HG03571 (cell line): ENCODE data around the gene TK2.
"Not testable (repeated sequence)": the region's sequence is repeated elsewhere in the genome, so short reads cannot be mapped to it uniquely, and the experiment has no call there.

Source experiments
- ATAC-seq: cut with Tn5 transposase; IDR thresholded peaks from one replicate; pipeline ENCODE4 v1.9.1; 2021; ENCODE audit not compliant: unreplicated experiment

TK2 gene

DNA sequence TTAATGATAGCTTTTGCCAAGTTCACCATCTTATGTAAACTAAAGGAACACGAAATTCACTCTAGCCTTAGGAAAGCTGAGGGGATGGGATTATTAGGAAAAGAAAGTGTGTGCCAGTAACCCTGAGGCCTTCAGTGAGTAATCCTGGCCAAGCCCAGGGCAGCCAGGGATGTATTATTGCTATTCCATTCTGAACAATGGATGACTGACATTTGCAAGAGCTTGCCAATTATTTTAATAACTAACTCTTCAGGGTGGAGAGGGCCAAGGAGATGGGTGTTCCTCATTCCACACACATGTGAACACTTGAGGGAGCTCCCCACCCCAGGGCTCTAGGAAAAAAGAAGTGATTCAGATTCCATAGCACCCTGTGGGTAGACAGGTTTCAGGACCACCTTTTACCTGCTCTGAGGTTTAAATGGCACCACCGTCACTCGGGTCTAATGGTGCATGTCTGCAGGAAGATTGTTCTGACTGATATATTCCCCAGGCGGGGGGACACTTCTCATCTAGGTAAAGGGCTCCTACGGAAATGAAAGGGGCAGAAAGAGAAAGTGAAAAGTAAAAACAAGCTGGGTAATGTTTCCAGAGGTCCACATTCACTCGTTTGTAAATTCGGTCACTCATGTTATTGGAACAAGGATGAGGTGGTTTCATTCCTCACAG lies 41.5 kb downstream of the TK2 start:
- ATAC-seq = no peak

DNA sequence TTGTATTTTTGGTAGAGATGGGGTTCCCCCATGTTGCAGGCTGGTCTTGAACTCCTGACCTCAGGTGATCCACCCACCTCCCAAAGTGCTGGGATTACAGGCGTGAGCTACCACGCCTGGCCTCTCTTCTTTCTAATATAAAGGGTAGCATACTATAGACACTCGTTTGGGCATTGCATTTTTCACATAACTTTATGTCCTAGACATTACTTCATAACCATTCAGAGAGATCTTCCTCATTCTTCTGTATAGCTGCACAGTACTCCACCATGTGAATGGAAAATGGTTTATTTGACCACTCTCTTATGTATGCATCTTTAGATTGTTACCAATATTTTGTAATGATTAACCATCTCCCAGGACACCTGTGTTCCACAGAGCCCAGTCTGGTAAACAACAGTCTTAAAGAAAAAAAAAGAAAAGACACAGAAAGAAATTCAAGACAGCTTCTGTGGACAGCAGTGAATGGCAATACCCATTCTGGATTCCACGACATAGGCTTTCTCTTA lies 42.1 kb downstream of the TK2 start:
- ATAC-seq = no peak

DNA sequence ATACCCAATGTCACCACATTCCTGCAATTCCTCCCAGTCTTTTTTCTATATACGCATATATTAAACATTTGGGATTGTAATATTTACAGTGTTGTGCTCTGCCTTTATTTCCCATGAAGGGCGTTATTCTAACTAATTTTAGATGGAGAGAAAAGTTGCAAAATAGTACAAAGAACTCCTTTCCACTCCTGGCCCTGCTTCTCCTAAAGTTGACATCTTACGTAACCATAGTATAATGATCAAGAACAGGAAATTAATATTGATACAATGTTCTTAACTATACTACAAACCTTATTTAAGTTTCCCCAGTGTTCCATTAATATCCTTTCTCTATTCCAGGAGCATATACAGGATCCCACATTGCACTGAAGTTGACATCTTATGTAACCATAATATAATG lies 46.3 kb downstream of the TK2 start:
- no peak for ATAC-seq

DNA sequence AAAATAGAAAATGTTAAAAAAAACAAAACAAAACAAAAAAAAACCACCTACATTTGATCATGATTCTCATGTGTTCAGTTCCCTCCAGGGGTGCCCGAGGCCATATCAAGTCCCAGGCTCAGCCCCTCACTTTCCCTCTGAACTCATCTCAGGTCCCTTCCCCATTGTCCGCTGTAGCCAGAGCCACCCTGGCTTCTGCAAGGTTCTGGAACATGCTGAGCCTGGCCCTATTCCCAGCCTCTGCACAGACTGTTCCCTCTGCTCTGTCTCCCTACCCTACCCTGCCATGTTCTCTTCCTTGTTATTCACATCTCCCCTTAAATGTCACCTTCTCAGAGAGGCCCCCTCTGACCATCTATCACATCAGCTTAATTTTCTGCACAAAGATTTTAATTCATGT lies 46.9 kb downstream of the TK2 start:
- ATAC-seq = no peak

DNA sequence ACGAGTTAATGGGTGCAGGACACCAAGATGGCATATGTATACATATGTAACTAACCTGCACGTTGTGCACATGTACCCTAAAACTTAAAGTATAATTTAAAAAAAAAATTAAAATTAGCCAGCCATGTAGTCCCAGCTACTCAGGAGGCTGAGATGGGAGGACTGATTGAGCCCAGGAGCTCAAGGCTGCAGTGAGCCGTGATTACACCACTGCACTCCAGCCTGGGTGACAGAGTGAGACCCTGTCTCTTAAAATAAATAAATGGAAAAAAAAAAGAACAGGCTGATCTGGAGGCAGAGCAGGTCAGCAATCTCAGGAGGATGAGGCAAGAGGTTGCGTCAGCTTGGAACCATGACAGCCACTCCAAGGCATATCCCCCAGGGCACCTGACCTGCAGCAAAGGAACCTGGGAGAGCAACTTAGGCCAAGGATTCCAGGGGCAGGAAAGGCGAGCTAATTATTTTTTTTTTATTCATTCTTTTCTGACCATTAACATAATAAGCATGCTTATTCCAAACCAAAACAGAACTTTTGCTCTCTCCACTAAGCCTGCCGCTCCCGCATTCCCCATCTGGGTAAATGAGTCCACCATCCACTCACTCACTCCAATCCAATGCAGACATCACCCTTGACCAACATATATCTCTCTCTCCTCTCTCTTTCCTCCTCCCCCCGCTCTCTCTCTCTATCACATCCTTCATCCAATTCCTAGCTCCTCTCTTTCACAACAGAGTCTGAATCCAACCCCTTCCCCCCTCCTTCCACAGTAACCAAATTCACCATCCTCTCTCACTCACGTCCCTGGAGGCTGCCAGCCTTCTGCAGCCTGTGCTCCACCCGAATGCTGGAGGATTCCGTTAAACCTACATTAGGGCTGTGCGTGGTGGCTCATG lies 47.7 kb downstream of the TK2 start:
- no peak for ATAC-seq

DNA sequence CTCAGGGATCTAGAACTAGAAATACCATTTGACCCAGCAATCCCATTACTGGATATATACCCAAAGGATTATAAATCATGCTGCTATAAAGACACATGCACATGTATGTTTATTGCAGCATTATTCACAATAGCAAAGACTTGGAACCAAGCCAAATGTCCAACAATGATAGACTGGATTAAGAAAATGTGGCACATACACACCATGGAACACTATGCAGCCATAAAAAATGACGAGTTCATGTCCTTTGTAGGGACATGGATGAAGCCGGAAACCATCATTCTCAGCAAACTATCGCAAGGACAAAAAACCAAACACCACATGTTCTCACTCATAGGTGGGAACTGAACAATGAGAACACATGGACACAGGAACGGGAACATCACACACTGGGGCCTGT lies 48.4 kb downstream of the TK2 start:
- ATAC-seq = not testable (repeated sequence)

DNA sequence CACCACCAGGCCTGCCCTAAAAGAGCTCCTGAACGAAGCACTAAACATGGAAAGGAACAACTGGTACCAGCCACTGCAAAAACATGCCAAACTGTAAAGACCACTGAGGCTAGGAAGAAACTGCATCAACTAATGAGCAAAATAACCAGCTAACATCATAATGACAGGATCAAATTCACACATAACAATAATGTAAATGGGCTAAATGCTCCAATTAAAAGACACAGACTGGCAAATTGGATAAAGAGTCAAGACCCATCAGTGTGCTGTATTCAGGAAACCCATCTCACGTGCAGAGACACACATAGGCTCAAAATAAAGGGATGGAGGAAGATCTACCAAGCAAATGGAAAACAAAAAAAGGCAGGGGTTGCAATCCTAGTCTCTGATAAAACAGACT lies 52.0 kb downstream of the TK2 start:
- ATAC-seq = not testable (repeated sequence)

DNA sequence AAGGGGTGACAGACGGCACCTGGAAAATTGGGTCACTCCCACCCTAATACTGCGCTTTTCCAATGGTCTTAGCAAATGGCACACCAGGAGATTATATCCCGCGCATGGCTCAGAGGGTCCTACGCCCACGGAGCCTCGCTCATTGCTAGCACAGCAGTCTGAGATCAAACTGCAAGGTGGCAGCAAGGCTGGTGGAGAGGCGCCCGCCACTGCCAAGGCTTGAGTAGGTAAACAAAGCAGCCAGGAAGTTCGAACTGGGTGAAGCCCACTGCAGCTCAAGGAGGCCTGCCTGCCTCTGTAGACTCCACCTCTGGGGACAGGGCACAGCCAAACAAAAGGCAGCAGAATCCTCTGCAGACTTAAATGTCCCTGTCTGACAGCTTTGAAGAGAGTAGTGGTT lies 53.7 kb downstream of the TK2 start:
- ATAC-seq = not testable (repeated sequence)

DNA sequence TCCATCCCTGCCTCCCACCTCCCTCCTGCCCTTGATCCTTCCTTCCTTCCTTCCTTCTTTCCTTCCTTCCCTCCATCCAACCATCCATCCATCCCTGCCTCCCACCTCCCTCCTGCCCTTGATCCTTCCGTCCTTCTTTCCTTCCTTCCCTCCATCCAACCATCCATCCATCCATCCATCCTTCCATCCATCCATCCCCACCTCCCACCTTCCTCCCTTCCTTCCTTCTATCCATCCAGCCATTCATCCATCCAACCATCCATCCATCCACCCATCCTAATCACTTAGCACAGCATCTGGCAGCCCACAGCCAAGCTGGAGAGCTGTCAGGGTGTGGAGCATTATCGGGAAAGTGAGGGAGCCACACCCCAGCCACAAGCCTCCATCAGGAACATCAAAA lies 54.5 kb downstream of the TK2 start:
- no peak for ATAC-seq

DNA sequence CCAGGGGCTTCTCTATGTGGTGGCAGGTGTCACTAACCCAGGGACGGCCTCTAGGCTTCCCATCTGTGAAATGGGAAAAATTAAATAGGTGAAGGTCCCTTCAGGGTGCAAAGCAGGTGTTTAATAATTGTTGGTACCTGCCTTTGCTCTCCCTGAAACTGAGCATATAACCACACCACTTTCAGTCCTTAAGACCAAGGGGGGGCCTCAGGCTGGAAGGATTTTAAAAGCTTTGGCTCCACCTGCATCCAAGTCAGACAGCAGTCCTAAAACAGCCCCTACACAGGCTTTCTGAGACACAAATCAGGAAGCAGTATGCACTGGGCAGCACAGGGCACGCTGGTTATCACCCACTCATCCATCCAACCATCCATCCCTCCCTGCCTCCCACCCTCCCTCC lies 55.0 kb downstream of the TK2 start:
- no peak for ATAC-seq

DNA sequence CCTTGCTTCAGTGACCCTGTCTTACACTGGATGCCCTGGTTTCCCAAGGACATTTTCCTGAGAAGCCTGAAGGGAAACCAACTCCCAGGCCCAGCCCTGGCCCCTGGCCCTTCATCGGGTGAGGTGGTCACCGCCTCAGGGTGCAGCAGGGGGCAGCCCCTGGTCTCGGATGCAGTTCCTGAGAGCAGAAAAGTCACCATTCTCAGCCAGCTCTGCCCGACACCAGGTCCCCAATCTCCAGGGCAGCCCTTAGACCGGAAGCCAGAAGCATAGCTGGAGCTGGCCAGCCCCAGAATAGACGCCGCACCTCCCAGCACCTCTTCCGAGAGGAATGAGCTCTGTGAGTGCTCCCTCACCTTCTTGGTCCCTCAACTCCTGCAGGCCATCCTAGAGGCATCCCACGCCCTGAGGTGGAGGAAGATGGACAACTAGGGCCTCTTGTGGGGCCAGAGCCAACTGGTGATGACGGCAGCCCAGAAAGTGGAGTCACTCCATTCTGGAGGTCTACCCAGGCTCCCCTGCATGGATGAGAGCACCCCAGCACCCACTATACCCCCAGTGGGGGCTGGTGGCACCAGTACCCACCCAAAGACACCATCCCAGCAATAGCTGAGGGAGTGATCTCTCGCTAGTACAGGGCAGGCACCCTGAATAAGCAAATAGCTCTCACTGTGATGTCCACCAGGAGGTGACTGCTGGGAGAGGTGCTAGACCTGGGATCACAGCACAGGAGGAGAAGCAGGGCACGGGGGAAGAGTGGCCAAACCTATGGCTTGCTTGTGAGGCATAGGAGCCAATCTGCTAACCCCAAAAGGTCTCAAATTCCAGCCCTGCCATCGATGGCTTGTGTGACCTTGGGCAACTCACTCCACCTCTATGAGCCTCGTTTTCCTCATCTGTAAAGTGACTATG lies 56.2 kb downstream of the TK2 start:
- no peak for ATAC-seq

DNA sequence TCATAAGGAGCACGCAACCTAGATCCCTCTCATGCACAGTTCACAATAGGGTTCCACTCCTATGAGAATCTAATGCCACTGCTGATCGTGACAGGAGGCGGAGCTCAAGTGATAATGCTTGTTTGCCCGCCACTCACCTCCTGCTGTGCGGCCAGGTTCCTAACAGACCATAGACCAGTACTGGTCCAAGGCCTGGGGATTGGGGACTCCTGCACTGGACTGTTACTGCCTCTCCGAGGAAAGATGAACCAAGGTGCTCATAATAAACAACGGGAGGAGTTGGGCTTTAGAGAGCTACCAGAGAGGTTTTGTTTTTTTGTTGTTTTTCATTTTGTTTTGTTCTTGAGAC lies 58.2 kb downstream of the TK2 start:
- ATAC-seq = no peak

DNA sequence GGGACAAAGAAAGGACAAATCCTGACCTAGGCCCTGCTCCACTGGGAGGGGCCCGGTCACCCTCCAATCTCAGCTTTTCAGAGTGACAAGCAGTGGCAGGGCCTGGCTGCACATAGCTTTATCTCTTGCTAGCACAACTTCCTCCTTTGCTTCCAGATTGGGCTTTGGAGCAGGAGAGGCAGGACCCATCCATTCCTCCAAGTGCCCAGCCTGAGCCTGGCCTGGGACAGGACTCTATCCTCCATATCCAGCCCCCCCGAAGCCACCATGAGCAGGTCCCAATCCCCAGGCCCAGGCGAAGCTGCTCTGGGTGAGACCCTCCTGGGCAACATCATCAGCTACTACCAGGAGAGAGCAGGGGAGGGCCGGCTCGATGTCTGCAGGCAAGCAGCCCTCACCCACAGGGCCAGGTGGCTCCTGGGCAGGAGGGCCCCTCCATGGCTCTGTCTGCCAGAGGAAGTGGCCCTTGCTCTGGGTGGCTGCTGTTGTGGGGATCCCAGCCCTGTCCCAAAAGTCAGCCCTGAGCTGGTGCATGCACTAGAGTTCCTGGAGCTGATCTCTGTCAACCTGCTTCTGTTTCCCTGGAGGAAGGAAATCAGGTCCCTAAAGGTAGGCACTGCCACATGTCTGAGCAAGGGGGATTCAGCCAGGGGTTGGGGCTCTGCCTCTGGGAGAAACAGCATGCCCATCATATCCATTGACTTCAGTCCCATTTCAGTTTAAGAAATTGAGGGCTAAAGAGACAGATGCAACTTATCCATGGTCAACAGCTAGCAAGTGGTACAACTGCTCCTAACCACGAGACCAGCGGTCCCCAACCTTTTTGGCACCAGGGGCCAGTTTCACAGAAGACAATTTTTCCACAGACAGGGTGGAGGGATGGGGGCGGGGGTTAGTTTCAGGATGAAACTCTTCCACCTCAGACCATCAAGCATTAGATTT lies 58.9 kb downstream of the TK2 start:
- ATAC-seq = no peak

DNA sequence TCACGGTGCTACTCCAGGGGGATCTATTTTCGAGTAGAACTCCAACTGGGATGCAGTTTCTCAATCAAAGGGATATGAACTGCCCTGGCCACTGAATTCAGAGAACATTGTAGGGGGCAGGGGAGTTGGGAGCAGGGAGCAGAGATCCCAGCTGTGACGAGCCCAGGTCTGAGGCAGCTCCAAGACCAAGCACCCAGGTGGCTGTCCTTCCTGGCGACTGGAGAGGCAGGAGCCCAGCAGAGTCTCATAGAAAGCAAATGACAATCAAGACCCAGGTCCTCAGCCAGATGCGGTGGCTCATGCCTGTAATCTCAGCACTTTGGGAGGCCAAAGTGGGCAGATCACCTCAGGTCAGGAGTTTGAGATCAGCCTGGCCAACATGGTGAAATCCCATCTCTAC lies 60.1 kb downstream of the TK2 start:
- no peak for ATAC-seq

DNA sequence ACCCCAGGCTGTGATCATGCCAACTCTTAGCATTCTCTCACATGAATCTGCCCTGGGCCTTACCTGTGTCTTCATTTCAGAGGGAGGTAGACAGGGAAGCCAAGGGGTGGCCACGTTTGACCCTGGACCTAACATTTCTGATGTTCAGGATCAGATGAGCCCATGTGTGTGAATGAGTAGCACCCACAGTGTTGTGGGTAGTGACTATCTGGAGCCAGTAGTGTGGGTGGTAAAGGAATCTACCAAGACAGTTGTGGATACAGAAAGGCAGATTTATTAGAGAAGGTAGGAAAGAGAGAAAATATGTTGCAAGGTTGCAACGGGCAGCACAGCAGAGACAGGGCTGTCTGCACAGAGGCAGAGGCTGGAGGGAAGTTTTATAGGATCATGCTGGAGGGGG lies 60.5 kb downstream of the TK2 start:
- ATAC-seq = no peak

DNA sequence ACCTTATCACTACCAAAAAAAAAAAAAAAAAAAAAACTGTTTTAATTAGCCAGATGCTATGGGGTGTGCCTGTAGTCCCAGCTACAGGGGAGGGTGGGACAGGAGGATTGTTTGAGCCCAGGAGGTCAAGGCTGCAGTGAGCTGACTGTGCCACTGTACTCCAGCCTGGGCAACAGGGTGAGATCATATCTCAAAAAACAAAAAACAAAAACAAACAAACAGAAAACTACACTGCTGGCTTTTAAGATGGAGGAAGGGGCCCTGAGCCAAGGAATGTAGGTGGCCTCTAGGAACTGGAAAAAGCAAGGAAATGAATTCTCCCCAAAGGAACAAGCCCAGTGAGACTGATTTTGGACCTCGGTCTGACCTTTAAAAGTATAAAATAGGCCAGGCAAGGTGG lies 61.4 kb downstream of the TK2 start:
- ATAC-seq = no peak

DNA sequence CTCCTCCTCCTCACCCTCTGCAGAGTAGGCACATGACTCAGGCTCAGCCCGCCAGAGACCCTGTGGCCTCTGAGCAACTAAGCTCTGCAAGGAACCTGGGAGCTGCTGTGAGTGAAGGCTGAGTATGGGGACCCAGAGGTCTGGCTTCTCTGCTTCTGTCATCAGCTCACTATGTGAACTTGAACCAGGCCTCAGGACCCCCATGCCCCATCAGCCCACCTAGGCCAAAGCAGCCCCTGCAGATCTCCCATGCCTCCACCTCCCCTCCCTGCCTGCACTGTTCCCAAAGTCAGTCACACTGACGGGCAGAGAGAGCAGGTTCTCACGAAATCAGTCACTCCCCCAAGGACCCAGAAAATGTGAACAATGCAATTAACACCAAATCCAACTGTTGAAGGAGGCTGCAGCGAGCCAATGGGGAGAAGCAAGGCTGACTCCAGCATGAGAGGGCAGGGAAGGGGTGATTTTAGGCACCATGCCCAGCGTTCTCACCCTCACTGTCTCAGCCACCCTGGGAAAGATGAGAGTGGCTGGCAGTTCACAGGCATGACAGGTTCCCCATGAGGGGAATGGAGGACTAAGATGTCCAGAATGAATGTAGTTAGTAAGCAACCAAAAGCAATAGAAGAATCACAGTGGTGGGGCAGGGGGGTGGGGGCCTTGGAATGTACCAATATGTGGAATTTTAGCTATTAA lies 62.2 kb downstream of the TK2 start:
- no peak for ATAC-seq

DNA sequence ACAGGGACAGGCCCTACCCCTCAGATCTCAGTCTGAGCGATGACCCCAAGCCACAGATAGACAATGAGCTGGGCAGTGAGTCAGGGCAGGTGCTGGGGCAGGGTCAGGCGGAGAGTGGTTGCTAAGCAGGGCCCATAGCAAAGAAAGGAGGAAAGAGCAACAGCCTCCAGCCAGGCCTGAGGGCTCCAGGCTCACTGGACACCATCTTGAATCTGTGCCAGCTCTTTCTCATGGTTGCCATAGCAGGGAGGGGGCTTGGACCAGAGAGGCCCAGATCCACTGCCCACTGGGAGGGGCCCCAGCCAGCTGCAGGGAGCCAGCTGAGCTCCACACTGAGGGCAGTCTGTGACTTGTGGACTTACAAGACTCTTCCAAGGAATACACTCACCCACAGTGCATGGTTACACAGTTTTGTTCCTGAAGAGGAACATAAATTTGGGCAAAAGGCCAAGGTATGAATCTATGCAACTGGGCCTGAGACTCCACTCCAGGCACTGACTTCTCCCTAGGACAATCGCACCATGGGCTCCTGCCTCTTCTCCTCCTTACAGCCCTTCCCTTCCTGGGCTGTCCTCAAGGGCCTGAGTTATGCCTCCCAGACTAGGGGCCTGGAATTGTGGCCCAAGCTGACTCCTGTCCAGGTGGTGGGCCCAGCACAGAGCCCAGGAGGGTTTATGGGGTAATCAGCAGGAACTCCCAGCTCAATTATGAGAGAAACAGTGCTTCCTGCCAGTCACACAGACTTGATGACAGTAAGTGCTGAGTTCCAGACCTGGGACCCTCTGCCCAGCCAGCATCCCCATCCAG lies 62.9 kb downstream of the TK2 start:
- no peak for ATAC-seq

DNA sequence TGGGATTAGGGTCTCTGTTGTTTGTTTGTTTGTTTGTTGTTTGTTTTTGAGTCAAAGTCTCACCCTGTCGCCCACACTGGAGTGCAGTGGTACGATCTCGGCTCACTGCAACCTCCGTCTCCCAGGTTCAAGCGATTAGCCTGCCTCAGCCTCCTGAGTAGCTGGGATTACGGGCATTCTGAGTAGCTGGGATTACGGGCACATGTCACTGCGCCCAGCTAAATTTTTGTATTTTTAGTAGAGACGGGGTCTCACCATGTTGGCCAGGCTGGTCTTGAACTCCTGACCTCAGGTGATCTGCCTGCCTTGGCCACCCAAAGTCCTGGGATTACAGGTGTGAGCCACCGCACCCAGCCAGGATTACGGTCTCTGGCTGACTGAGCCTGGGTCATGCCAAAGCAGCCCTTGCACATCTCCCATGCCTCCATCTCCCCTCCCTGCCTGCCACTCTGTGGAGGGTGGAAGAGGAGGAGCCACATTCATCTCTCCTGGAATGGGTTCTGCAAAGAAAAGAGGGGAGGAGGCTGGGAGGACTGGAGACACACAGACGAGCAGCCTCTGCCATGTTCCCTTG lies 63.6 kb downstream of the TK2 start:
- no peak for ATAC-seq
